GM12878 (cell line): ENCODE measurements around the gene BRCA1. TPM values are rescaled to one million over a fixed set of nuclear protein-coding genes. Genes with fewer than 3 reads are reported as not detected.
A peak's percentile ranks its signal among the peaks of the same experiment; 100 is the strongest.

Experiments used
- ATAC-seq: fragments of 200-7000 bp; cut with Tn5 transposase; 3 replicates; pipeline ENCODE4 v1.9.1; 2020; ENCODE audit warnings: mild to moderate bottlenecking, moderate library complexity
- BruUV-seq: library from RNA; stranded (reverse); fragments of 400-500 nt; replicated peaks from 2 replicates; lab custom pipeline; 2021; lab: Mats Ljungman, UMichigan
- CTCF ChIA-PET: fragments of 300-600 bp; sonication (Branson Sonifier 250); formaldehyde crosslinking; extraction: SDS; loops from one replicate; lab custom pipeline; 2021; ENCODE audit warnings: inconsistent platforms; lab: Yijun Ruan, JAX
- POLR2A ChIA-PET: fragments of 350-600 bp; formaldehyde crosslinking; extraction: SDS; loops from one replicate; lab custom pipeline; 2021; ENCODE audit warnings: inconsistent platforms; lab: Charles Lee
- RAD21 ChIA-PET: fragments of 300-600 bp; sonication (Branson Sonifier 250); formaldehyde crosslinking; loops from one replicate; lab custom pipeline; 2023; ENCODE audit warnings: antibody characterized with exemption; ENCODE audit not compliant: unreplicated experiment; lab: Charles Lee
- SMC1A ChIA-PET: fragments of 300-600 bp; sonication (Branson Sonifier 250); formaldehyde crosslinking; loops from one replicate; lab custom pipeline; 2023; ENCODE audit not compliant: unreplicated experiment, uncharacterized antibody; lab: Charles Lee
- DNase-seq: peaks from one replicate; pipeline ENCODE4 v3.0.0-alpha.2; 2011; ENCODE audit warnings: low read depth, low spot score
- FAIRE-seq: peaks from 3 replicates; lab custom pipeline; 2011; peaks lifted over from hg19 to GRCh38; lab: Jason Lieb, UNC
- H2AFZ ChIP-seq: 2 replicates; pipeline ENCODE4 v1.6.0; 2011; ENCODE audit warnings: low read depth, low read length, control low read depth; ENCODE audit not compliant: control insufficient read depth
- H3K27ac ChIP-seq: 2 replicates; pipeline ENCODE4 v1.5.1; 2011; ENCODE audit warnings: control low read depth; ENCODE audit not compliant: control insufficient read depth, insufficient read depth
- H3K27me3 ChIP-seq, 2 experiments: replicated peaks in 1 of 2; 2 replicates each; pipeline versions ENCODE4 v1.6.0 to v1.6.1; 2011; ENCODE audit warnings: low read length in 1 of 2; ENCODE audit not compliant: control insufficient read depth in 2 of 2, insufficient read depth in 2 of 2
- H3K36me3 ChIP-seq, 2 experiments: 2 replicates each; pipeline ENCODE4 v1.5.1; 2011; ENCODE audit warnings: low read length in 1 of 2; ENCODE audit not compliant: control insufficient read depth in 2 of 2, insufficient read depth in 2 of 2
- H3K4me1 ChIP-seq: 2 replicates; pipeline ENCODE4 v1.6.1; 2011; ENCODE audit warnings: mild to moderate bottlenecking, low read length, moderate library complexity, mixed read lengths; ENCODE audit not compliant: control insufficient read depth, insufficient read depth
- H3K4me2 ChIP-seq: 2 replicates; pipeline ENCODE4 v1.6.0; 2011; ENCODE audit warnings: control low read depth; ENCODE audit not compliant: control insufficient read depth, insufficient read depth
- H3K4me3 ChIP-seq: fragments of 200-600 bp; sonication (generic); 2 replicates; pipeline ENCODE4 v1.5.1; 2016
- H3K79me2 ChIP-seq: 2 replicates; pipeline ENCODE4 v1.6.0; 2011; ENCODE audit warnings: low read length; ENCODE audit not compliant: control insufficient read depth, insufficient read depth
- H3K9ac ChIP-seq: 2 replicates; pipeline ENCODE4 v1.8.0; 2011; ENCODE audit warnings: low read length, control low read depth, mixed read lengths; ENCODE audit not compliant: control insufficient read depth, insufficient read depth
- H3K9me3 ChIP-seq: replicated peaks from 3 replicates; pipeline ENCODE4 v1.5.1; 2011; ENCODE audit warnings: mild to moderate bottlenecking, low read length; ENCODE audit not compliant: control insufficient read depth, insufficient read depth
- H4K20me1 ChIP-seq: 2 replicates; pipeline ENCODE4 v1.6.0; 2011; ENCODE audit not compliant: control insufficient read depth, insufficient read depth
- BACH1 ChIP-seq: fragments of 450-650 bp; IDR thresholded peaks from 2 replicates; pipeline ENCODE4 v1.6.1; 2017; ENCODE audit warnings: mild to moderate bottlenecking, borderline replicate concordance
- BCL3 ChIP-seq: IDR thresholded peaks from 2 replicates; pipeline ENCODE4 v1.6.1; 2011; ENCODE audit warnings: borderline replicate concordance, low read depth, mild to moderate bottlenecking, moderate library complexity, low read length; ENCODE audit not compliant: insufficient read depth, poor library complexity, severe bottlenecking
- CBFB ChIP-seq: IDR thresholded peaks from 2 replicates; pipeline ENCODE4 v1.6.1; 2016; ENCODE audit warnings: antibody characterized with exemption, low read depth
- EP300 ChIP-seq, 2 experiments: fragments of 150-350 bp in 1 of 2; IDR thresholded peaks; 2 replicates each; pipeline ENCODE4 v1.6.1; 2011 to 2012; ENCODE audit warnings: low read depth in 2 of 2, low read length in 2 of 2, borderline replicate concordance in 1 of 2, improper control_type of control experiment in 1 of 2, inconsistent platforms in 1 of 2; ENCODE audit not compliant: control insufficient read depth in 1 of 2
- IKZF1 ChIP-seq: fragments of 450-650 bp; conservative IDR thresholded peaks from 2 replicates; pipeline ENCODE4 v1.6.1; 2017; ENCODE audit warnings: antibody characterized with exemption, mild to moderate bottlenecking
- MTA3 ChIP-seq: IDR thresholded peaks from 2 replicates; pipeline ENCODE4 v1.6.1; 2012; ENCODE audit warnings: low read length, inconsistent platforms, borderline replicate concordance
- PML ChIP-seq: IDR thresholded peaks from 2 replicates; pipeline ENCODE4 v1.6.1; 2012; ENCODE audit warnings: low read length, inconsistent platforms
- POLR2AphosphoS2 ChIP-seq: IDR thresholded peaks from 2 replicates; pipeline ENCODE4 v1.6.1; 2011; ENCODE audit warnings: low read depth, mild to moderate bottlenecking, low read length, improper control_type of control experiment, moderate library complexity
- WGBS: methylation state at CpG from one replicate; pipeline ENCODE4 v1.1.6; 2016; ENCODE audit warnings: low lambda C conversion rate; ENCODE audit not compliant: insufficient replicate concordance, insufficient coverage; ENCODE audit errors: missing lambda C conversion rate; 5-methylcytosine and 5-hydroxymethylcytosine counted together
- in situ Hi-C: fragments of 300-500 bp; cut with MboI; formaldehyde crosslinking; loops from 9 replicates; pipeline ENCODE4 v1.14.3; 2018; ENCODE audit warnings: mixed read lengths
- intact Hi-C: fragments of 100-400 bp; cut with micrococcal nuclease; formaldehyde crosslinking; loops from one replicate; pipeline ENCODE4 v1.14.2; 2022; ENCODE audit not compliant: unreplicated experiment
- polyA plus RNA-seq, 11 experiments: library from polyadenylated mRNA; depleted of rRNA in 4 of 11; unstranded in 6 of 11; stranded (reverse) in 5 of 11; fragments of >200 nt; fragmentation: Nextera tagmentation in 4 of 11; fragmentation: Illumina TruSeq in 1 of 11; extraction: Ambion mirVana in 4 of 11; extraction: Trizol in 1 of 11; gene quantifications; 1 replicate in 1 of 11; 2 replicates in 10 of 11; pipeline versions ENCODE4 v1.2.1 to v1.2.3, GENCODE V29; 2011 to 2016; ENCODE audit warnings: inconsistent platforms in 2 of 11, missing spikeins in 2 of 11, low read depth in 1 of 11
- total RNA-seq, 4 experiments: library from RNA; depleted of rRNA in 3 of 4; stranded (reverse); fragments of >200 nt in 3 of 4; fragmentation: Illumina TruSeq in 1 of 4; extraction: Trizol in 1 of 4; gene quantifications; 2 replicates each; pipeline versions ENCODE4 v1.2.1 to v1.2.3, GENCODE V29; 2013 to 2021
- TF ChIP-seq, protein P1 (sequence below): fragments of 450-650 bp; conservative IDR thresholded peaks from 2 replicates; pipeline ENCODE4 v1.6.1; 2017; ENCODE audit warnings: mild to moderate bottlenecking, moderate library complexity
- TF ChIP-seq, protein P2 (sequence below): fragments of 450-650 bp; formaldehyde crosslinking; IDR thresholded peaks from 2 replicates; pipeline ENCODE4 v1.5.0; 2022; ENCODE audit warnings: mild to moderate bottlenecking, missing genetic modification characterization
- TF ChIP-seq, protein P3 (sequence below): fragments of 450-650 bp; IDR thresholded peaks from 2 replicates; pipeline ENCODE4 v1.6.1; 2017; ENCODE audit warnings: mild to moderate bottlenecking, moderate library complexity

BRCA1 gene
- total and polyA plus RNA-seq, 10 of the 15 experiments (the other 5 are each of a cell fraction or from before 2014, with no cell fraction given), result 16.8 to 71.2 (median 44.2) TPM

- FAIRE-seq (no peak), DNase-seq (no peak), ATAC-seq (no peak)
- ChIA-PET SMC1A (no interaction called here), POLR2A (interaction anchor here (0.6 to 1.1 kb wide), 2 partner anchors 48 to 237 kb away, joined by 3 read pairs; no protein-coding TSS in a partner anchor), CTCF (interaction anchor here (1.3 kb wide), 1 partner anchor 161 kb away, joined by 3 read pairs; no protein-coding TSS in a partner anchor), RAD21 (no interaction called here)
- no peak overlapping the region for H3K9ac ChIP-seq
- H3K36me3 ChIP-seq, result peaks cover 8 to 19% of the 10 kb centered on the region in 2 experiments
- H3K4me3 ChIP-seq, result no peak overlapping the region
- H4K20me1 ChIP-seq, result no peaks in the 10 kb centered on the region
- H3K27ac ChIP-seq, result no peak overlapping the region
- intact Hi-C loops (no loop called here), in situ Hi-C loops (no loop called here)
- peaks cover 6% of the 10 kb centered on the region for H3K4me1 ChIP-seq
- no peaks in the 10 kb centered on the region for H3K9me3 ChIP-seq
- H3K4me2 ChIP-seq, result no peak overlapping the region
- H3K79me2 ChIP-seq, result peaks cover 40% of the 10 kb centered on the region
- TF ChIP-seq, protein P1, sequence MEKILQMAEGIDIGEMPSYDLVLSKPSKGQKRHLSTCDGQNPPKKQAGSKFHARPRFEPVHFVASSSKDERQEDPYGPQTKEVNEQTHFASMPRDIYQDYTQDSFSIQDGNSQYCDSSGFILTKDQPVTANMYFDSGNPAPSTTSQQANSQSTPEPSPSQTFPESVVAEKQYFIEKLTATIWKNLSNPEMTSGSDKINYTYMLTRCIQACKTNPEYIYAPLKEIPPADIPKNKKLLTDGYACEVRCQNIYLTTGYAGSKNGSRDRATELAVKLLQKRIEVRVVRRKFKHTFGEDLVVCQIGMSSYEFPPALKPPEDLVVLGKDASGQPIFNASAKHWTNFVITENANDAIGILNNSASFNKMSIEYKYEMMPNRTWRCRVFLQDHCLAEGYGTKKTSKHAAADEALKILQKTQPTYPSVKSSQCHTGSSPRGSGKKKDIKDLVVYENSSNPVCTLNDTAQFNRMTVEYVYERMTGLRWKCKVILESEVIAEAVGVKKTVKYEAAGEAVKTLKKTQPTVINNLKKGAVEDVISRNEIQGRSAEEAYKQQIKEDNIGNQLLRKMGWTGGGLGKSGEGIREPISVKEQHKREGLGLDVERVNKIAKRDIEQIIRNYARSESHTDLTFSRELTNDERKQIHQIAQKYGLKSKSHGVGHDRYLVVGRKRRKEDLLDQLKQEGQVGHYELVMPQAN, result no peak
- TF ChIP-seq BACH1 (no peak), EP300 (IDR thresholded peaks at IDR 0.05; ENCODE audit: borderline replicate concordance in 1 of 2, control insufficient read depth in 1 of 2, low read depth in 2 of 2, low read length in 2 of 2) (no peak), POLR2AphosphoS2 (peak; percentile 36; the same call in 1 of the 2 replicates), BCL3 (no peak), PML (0 out of 2 replicates have a peak, but pooled peaks have one; percentile 18), IKZF1 (no peak), MTA3 (peak; percentile 50; the same call in 1 of the 2 replicates), CBFB (peak; percentile 39; the same call in 1 of the 2 replicates)
- TF ChIP-seq, protein P2, sequence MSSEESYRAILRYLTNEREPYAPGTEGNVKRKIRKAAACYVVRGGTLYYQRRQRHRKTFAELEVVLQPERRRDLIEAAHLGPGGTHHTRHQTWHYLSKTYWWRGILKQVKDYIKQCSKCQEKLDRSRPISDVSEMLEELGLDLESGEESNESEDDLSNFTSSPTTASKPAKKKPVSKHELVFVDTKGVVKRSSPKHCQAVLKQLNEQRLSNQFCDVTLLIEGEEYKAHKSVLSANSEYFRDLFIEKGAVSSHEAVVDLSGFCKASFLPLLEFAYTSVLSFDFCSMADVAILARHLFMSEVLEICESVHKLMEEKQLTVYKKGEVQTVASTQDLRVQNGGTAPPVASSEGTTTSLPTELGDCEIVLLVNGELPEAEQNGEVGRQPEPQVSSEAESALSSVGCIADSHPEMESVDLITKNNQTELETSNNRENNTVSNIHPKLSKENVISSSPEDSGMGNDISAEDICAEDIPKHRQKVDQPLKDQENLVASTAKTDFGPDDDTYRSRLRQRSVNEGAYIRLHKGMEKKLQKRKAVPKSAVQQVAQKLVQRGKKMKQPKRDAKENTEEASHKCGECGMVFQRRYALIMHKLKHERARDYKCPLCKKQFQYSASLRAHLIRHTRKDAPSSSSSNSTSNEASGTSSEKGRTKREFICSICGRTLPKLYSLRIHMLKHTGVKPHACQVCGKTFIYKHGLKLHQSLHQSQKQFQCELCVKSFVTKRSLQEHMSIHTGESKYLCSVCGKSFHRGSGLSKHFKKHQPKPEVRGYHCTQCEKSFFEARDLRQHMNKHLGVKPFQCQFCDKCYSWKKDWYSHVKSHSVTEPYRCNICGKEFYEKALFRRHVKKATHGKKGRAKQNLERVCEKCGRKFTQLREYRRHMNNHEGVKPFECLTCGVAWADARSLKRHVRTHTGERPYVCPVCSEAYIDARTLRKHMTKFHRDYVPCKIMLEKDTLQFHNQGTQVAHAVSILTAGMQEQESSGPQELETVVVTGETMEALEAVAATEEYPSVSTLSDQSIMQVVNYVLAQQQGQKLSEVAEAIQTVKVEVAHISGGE, result no peak
- TF ChIP-seq, protein P3, sequence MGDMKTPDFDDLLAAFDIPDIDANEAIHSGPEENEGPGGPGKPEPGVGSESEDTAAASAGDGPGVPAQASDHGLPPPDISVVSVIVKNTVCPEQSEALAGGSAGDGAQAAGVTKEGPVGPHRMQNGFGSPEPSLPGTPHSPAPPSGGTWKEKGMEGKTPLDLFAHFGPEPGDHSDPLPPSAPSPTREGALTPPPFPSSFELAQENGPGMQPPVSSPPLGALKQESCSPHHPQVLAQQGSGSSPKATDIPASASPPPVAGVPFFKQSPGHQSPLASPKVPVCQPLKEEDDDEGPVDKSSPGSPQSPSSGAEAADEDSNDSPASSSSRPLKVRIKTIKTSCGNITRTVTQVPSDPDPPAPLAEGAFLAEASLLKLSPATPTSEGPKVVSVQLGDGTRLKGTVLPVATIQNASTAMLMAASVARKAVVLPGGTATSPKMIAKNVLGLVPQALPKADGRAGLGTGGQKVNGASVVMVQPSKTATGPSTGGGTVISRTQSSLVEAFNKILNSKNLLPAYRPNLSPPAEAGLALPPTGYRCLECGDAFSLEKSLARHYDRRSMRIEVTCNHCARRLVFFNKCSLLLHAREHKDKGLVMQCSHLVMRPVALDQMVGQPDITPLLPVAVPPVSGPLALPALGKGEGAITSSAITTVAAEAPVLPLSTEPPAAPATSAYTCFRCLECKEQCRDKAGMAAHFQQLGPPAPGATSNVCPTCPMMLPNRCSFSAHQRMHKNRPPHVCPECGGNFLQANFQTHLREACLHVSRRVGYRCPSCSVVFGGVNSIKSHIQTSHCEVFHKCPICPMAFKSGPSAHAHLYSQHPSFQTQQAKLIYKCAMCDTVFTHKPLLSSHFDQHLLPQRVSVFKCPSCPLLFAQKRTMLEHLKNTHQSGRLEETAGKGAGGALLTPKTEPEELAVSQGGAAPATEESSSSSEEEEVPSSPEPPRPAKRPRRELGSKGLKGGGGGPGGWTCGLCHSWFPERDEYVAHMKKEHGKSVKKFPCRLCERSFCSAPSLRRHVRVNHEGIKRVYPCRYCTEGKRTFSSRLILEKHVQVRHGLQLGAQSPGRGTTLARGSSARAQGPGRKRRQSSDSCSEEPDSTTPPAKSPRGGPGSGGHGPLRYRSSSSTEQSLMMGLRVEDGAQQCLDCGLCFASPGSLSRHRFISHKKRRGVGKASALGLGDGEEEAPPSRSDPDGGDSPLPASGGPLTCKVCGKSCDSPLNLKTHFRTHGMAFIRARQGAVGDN, result no peak
- H2AFZ ChIP-seq, result no peak overlapping the region
- no TSS peak for BruUV-seq
- no peaks in the 10 kb centered on the region for H3K27me3 ChIP-seq
- WGBS, result 86% methylated on average over 5 of the region's 5 CpGs
Observed at GRCh38 chr17:43003542-43004172, 121.5 kb downstream of the BRCA1 start.
